NCI-H1436 treated with DMSO at 0.1 percent for 48 hours (cell line): ENCODE measurements around the gene SLC38A6.
A peak's percentile ranks its signal among the peaks of the same experiment; 100 is the strongest.
"Not testable (repeated sequence)": the region's sequence is repeated elsewhere in the genome, so short reads cannot be mapped to it uniquely, and the experiment has no call there.

Experiments used
- DNase-seq: peaks from one replicate; lab custom pipeline; 2025; lab: John Stamatoyannopoulos, UW

SLC38A6 gene

GRCh38 chr14:61051051-61051450, 70.0 kb downstream of the SLC38A6 start:
- no peak for DNase-seq

- DNase-seq = no peak
These were observed 70.6 kb downstream of the SLC38A6 start for GRCh38 chr14:61051621-61052020.

GRCh38 chr14:61063461-61063860, 82.4 kb downstream of the SLC38A6 start:
- no peak for DNase-seq

GRCh38 chr14:61064210-61064609, 83.2 kb downstream of the SLC38A6 start:
- DNase-seq = no peak

- no peak for DNase-seq
These were observed 83.8 kb downstream of the SLC38A6 start for GRCh38 chr14:61064856-61065255.

- peak; percentile 8 for DNase-seq
These were observed 84.6 kb downstream of the SLC38A6 start for GRCh38 chr14:61065656-61066055.

- DNase-seq = not testable (repeated sequence)
These were observed 91.4 kb downstream of the SLC38A6 start for GRCh38 chr14:61072442-61072841.

- no peak for DNase-seq
These were observed 93.8 kb downstream of the SLC38A6 start for GRCh38 chr14:61074852-61075251.

GRCh38 chr14:61076556-61076955, 95.5 kb downstream of the SLC38A6 start:
- DNase-seq = no peak

GRCh38 chr14:61077437-61077836, 96.4 kb downstream of the SLC38A6 start:
- DNase-seq = no peak

- DNase-seq = no peak
These were observed 97.1 kb downstream of the SLC38A6 start for GRCh38 chr14:61077951-61078720.

- DNase-seq = no peak
These were observed 99.6 kb downstream of the SLC38A6 start for GRCh38 chr14:61080591-61081010.

GRCh38 chr14:61088081-61088480, 107.0 kb downstream of the SLC38A6 start:
- DNase-seq = no peak

GRCh38 chr14:61089126-61089750, 108.2 kb downstream of the SLC38A6 start:
- DNase-seq = no peak

GRCh38 chr14:61090432-61091216, 109.6 kb downstream of the SLC38A6 start:
- DNase-seq = no peak

GRCh38 chr14:61091657-61092273, 110.7 kb downstream of the SLC38A6 start:
- no peak for DNase-seq

GRCh38 chr14:61098096-61098495, 117.1 kb downstream of the SLC38A6 start:
- not testable (repeated sequence) for DNase-seq

- no peak for DNase-seq
These were observed 117.7 kb downstream of the SLC38A6 start for GRCh38 chr14:61098721-61099120.

GRCh38 chr14:61099216-61099835, 118.3 kb downstream of the SLC38A6 start:
- no peak for DNase-seq

- DNase-seq = no peak
These were observed 120.9 kb downstream of the SLC38A6 start for GRCh38 chr14:61101803-61102548.
